HepG2 (cell line): ENCODE measurements around the gene CSNK1D. TPM values are rescaled to one million over a fixed set of nuclear protein-coding genes. Genes with fewer than 3 reads are reported as not detected.

Source experiments
- CBX2 ChIP-seq, 2 experiments: fragments of 200-600 bp in 1 of 2; sonication (generic); formaldehyde crosslinking in 1 of 2; IDR thresholded peaks; 2 replicates each; pipeline versions ENCODE4 v1.7.0 to v1.8.1; 2018 to 2022; ENCODE audit warnings: low read depth in 2 of 2, low read length in 1 of 2, mild to moderate bottlenecking in 1 of 2, missing genetic modification reagents in 1 of 2
- IRX3 ChIP-seq: sonication (generic); formaldehyde crosslinking; IDR thresholded peaks from 2 replicates; pipeline ENCODE4 v1.8.1; 2023; ENCODE audit warnings: mild to moderate bottlenecking, low read depth, missing genetic modification reagents, borderline replicate concordance
- KMT2B ChIP-seq: IDR thresholded peaks from 2 replicates; pipeline ENCODE4 v1.6.1; 2016; ENCODE audit warnings: missing genetic modification reagents, missing compliant biosample characterization
- SRSF1 ChIP-seq: fragments of 200-400 bp; formaldehyde crosslinking; optimal IDR thresholded peaks from 2 replicates; pipeline ENCODE3; 2017; ENCODE audit warnings: mild to moderate bottlenecking, low read depth, low read length, moderate library complexity
- TBX3 ChIP-seq: fragments of 450-650 bp; IDR thresholded peaks from 2 replicates; pipeline ENCODE4 v1.6.1; 2017; ENCODE audit warnings: antibody characterized with exemption, mild to moderate bottlenecking, inconsistent platforms, borderline replicate concordance
- ZBTB7A ChIP-seq: sonication (generic); formaldehyde crosslinking; IDR thresholded peaks from 2 replicates; pipeline ENCODE4 v1.8.0; 2022; ENCODE audit warnings: mild to moderate bottlenecking, missing genetic modification reagents
- ZEB1 ChIP-seq: IDR thresholded peaks from 2 replicates; pipeline ENCODE4 v1.6.1; 2012; ENCODE audit warnings: mild to moderate bottlenecking, low read depth, inconsistent platforms; ENCODE audit not compliant: insufficient replicate concordance
- ZNF501 ChIP-seq: sonication (generic); formaldehyde crosslinking; IDR thresholded peaks from 2 replicates; pipeline ENCODE4 v1.5.1; 2020; ENCODE audit warnings: mild to moderate bottlenecking, moderate library complexity, missing genetic modification reagents
- ZNF562 ChIP-seq: sonication (generic); formaldehyde crosslinking; IDR thresholded peaks from 2 replicates; pipeline ENCODE4 v1.8.0; 2022; ENCODE audit warnings: missing genetic modification reagents, borderline replicate concordance
- ZNF7 ChIP-seq: IDR thresholded peaks from 2 replicates; pipeline ENCODE4 v1.6.1; 2016; ENCODE audit warnings: missing biosample characterization, missing genetic modification reagents
- ZNF879 ChIP-seq: sonication (generic); formaldehyde crosslinking; IDR thresholded peaks from 2 replicates; pipeline ENCODE4 v1.8.1; 2023; ENCODE audit warnings: missing genetic modification reagents
- ZNF891 ChIP-seq: sonication (generic); formaldehyde crosslinking; IDR thresholded peaks from 2 replicates; pipeline ENCODE4 v1.5.0; 2020; ENCODE audit warnings: mild to moderate bottlenecking, missing genetic modification reagents
- polyA plus RNA-seq, 8 experiments: library from polyadenylated mRNA; depleted of rRNA in 3 of 8; stranded (reverse) in 7 of 8; unstranded in 1 of 8; fragments of >200 nt; fragmentation: Illumina TruSeq in 4 of 8; extraction: Trizol in 4 of 8; gene quantifications; 2 replicates each; pipeline versions ENCODE4 v1.2.1 to v1.2.3, GENCODE V29; 2011 to 2016; ENCODE audit warnings: low read depth in 4 of 8, missing spikeins in 1 of 8, mixed read lengths in 1 of 8; ENCODE audit not compliant: insufficient read depth in 1 of 8
- total RNA-seq, 5 experiments: library from RNA; depleted of rRNA; stranded (reverse); fragments of >200 nt; fragmentation: Illumina TruSeq; extraction: Trizol; gene quantifications; 2 replicates each; pipeline ENCODE4 v1.2.3, GENCODE V29; 2016; ENCODE audit warnings: low read depth in 1 of 5
- TF ChIP-seq, protein P1 (sequence below): sonication (generic); formaldehyde crosslinking; IDR thresholded peaks from 2 replicates; pipeline ENCODE4 v1.8.0; 2022; ENCODE audit warnings: mild to moderate bottlenecking, missing genetic modification reagents, borderline replicate concordance
- TF ChIP-seq, protein P2 (sequence below): sonication (generic); formaldehyde crosslinking; IDR thresholded peaks from 2 replicates; pipeline ENCODE4 v1.8.0; 2022; ENCODE audit warnings: mild to moderate bottlenecking, missing genetic modification reagents, moderate library complexity
- TF ChIP-seq, protein P3 (sequence below): sonication (generic); formaldehyde crosslinking; IDR thresholded peaks from 2 replicates; pipeline ENCODE4 v1.8.1; 2022; ENCODE audit warnings: low read depth, mild to moderate bottlenecking, missing genetic modification reagents
- TF ChIP-seq, protein P4 (sequence below): sonication (generic); formaldehyde crosslinking; IDR thresholded peaks from 2 replicates; pipeline ENCODE4 v1.4.0; 2020; ENCODE audit warnings: missing genetic modification reagents
- TF ChIP-seq, protein P5 (sequence below): fragments of 450-650 bp; IDR thresholded peaks from 2 replicates; pipeline ENCODE4 v1.6.1; 2017
- TF ChIP-seq, protein P6 (sequence below): sonication (generic); formaldehyde crosslinking; IDR thresholded peaks from 2 replicates; pipeline ENCODE4 v1.4.0; 2020; ENCODE audit warnings: missing genetic modification reagents, low read depth, mild to moderate bottlenecking, borderline replicate concordance

Gene CSNK1D
- total and polyA plus RNA-seq, 2 of the 13 experiments (the other 11 are each of a cell fraction or from before 2014, with no cell fraction given), result 31.5 to 128 TPM

DNA sequence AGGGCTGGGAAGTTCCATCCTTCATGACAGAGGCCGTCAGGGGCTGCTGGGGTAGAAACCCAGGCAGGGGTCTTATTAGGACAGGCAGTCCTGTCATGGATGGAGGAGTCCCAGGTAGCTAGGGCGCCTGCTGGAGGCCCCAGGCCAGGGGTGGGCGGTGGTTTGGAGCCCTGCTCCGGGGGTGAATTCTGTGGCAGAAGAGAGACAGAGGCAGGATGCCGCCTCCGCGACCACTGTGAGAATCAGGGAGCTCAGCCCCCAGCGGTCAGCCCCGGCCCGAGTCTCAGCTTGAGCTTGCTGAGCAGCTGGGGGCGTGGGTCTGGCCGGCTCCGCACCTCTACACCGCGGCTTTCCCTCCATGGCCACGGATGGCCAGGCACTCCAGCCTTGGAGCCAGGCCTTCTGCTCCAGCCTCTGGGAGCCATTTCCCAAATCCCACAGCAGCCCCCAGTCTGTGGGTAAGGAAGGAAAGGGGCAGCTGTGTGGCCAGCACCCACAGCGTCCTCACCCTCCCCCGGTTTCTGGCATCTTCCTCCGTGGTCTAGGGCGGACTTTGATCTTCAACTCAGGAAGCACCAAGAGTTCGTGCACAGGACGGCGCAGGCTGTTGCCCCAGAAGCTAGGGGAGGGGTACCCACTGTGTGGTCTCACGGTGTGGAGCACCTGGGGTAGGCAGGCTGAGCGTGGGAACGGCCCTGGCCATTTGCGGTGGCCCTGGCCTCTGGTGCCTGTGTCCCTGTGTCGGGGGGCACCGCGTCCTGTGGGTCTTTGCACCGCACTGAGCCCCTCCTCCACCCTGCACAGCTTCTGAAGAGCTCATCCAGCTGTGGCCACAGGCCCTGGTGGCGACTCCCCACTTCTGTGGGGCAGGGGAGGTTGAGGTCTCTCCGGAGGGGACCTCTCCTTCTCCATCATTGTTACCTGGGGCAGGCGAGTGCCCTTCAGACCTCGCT lies 29.8 kb upstream of the CSNK1D start (continued):
- TF ChIP-seq, protein P1, sequence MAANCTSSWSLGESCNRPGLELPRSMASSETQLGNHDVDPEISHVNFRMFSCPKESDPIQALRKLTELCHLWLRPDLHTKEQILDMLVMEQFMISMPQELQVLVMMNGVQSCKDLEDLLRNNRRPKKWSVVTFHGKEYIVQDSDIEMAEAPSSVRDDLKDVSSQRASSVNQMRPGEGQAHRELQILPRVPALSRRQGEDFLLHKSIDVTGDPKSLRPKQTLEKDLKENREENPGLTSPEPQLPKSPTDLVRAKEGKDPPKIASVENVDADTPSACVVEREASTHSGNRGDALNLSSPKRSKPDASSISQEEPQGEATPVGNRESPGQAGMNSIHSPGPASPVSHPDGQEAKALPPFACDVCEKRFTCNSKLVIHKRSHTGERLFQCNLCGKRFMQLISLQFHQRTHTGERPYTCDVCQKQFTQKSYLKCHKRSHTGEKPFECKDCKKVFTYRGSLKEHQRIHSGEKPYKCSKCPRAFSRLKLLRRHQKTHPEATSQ (CRISPR knock-in tag), result no peak
- no peak for TF ChIP-seq ZNF879 (CRISPR knock-in tag)
- TF ChIP-seq, protein P2, sequence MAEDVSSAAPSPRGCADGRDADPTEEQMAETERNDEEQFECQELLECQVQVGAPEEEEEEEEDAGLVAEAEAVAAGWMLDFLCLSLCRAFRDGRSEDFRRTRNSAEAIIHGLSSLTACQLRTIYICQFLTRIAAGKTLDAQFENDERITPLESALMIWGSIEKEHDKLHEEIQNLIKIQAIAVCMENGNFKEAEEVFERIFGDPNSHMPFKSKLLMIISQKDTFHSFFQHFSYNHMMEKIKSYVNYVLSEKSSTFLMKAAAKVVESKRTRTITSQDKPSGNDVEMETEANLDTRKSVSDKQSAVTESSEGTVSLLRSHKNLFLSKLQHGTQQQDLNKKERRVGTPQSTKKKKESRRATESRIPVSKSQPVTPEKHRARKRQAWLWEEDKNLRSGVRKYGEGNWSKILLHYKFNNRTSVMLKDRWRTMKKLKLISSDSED (CRISPR knock-in tag), result no peak
- TF ChIP-seq, protein P3, sequence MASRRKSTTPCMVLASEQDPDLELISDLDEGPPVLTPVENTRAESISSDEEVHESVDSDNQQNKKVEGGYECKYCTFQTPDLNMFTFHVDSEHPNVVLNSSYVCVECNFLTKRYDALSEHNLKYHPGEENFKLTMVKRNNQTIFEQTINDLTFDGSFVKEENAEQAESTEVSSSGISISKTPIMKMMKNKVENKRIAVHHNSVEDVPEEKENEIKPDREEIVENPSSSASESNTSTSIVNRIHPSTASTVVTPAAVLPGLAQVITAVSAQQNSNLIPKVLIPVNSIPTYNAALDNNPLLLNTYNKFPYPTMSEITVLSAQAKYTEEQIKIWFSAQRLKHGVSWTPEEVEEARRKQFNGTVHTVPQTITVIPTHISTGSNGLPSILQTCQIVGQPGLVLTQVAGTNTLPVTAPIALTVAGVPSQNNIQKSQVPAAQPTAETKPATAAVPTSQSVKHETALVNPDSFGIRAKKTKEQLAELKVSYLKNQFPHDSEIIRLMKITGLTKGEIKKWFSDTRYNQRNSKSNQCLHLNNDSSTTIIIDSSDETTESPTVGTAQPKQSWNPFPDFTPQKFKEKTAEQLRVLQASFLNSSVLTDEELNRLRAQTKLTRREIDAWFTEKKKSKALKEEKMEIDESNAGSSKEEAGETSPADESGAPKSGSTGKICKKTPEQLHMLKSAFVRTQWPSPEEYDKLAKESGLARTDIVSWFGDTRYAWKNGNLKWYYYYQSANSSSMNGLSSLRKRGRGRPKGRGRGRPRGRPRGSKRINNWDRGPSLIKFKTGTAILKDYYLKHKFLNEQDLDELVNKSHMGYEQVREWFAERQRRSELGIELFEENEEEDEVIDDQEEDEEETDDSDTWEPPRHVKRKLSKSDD (CRISPR knock-in tag), result no peak; the same call in 1 of the 2 replicates
- TF ChIP-seq, protein P4, sequence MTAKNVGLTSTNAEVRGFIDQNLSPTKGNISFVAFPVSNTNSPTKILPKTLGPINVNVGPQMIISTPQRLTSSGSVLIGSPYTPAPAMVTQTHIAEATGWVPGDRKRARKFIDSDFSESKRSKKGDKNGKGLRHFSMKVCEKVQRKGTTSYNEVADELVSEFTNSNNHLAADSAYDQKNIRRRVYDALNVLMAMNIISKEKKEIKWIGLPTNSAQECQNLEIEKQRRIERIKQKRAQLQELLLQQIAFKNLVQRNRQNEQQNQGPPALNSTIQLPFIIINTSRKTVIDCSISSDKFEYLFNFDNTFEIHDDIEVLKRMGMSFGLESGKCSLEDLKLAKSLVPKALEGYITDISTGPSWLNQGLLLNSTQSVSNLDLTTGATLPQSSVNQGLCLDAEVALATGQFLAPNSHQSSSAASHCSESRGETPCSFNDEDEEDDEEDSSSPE (CRISPR knock-in tag), result no peak
- TF ChIP-seq ZNF891 (CRISPR knock-in tag), result peak; percentile 95; the same call in 1 of the 2 replicates
- peak; percentile 60 for TF ChIP-seq SRSF1
- 0 out of 2 replicates have a peak, but pooled peaks have one; percentile 13 for TF ChIP-seq KMT2B (CRISPR knock-in tag)
- TF ChIP-seq, protein P5, sequence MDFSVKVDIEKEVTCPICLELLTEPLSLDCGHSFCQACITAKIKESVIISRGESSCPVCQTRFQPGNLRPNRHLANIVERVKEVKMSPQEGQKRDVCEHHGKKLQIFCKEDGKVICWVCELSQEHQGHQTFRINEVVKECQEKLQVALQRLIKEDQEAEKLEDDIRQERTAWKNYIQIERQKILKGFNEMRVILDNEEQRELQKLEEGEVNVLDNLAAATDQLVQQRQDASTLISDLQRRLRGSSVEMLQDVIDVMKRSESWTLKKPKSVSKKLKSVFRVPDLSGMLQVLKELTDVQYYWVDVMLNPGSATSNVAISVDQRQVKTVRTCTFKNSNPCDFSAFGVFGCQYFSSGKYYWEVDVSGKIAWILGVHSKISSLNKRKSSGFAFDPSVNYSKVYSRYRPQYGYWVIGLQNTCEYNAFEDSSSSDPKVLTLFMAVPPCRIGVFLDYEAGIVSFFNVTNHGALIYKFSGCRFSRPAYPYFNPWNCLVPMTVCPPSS, result no peak
- TF ChIP-seq, protein P6, sequence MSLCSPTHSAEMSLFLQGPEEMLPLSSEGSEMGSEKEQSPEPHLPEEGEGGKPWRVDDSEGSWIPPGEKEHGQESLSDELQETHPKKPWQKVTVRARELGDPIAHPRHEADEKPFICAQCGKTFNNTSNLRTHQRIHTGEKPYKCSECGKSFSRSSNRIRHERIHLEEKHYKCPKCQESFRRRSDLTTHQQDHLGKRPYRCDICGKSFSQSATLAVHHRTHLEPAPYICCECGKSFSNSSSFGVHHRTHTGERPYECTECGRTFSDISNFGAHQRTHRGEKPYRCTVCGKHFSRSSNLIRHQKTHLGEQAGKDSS (CRISPR knock-in tag), result no peak; the same call in 1 of the 2 replicates
- no peak for TF ChIP-seq CBX2 (IDR thresholded peaks at IDR 0.05; ENCODE audit: low read depth, low read length)
- no peak for TF ChIP-seq CBX2 (CRISPR knock-in tag; IDR thresholded peaks at IDR 0.05; ENCODE audit: low read depth)
- no peak for TF ChIP-seq TBX3
- TF ChIP-seq ZBTB7A, result peak; percentile 96
- TF ChIP-seq ZNF562 (CRISPR knock-in tag), result no peak
- TF ChIP-seq ZNF7 (CRISPR knock-in tag), result no peak
- peak; percentile 89 for TF ChIP-seq ZNF501 (CRISPR knock-in tag)
- no peak for TF ChIP-seq IRX3 (CRISPR knock-in tag)
- no peak for TF ChIP-seq ZEB1
